Liver (tissue), 9 donors: Measurements from ENCODE around the gene YLPM1. TPM values are rescaled to one million over a fixed set of nuclear protein-coding genes. Genes with fewer than 3 reads are reported as not detected.

ENCODE experiments used
- DNase-seq: peaks from one replicate; pipeline ENCODE4 v3.0.0-alpha.2; 2017; ENCODE audit warnings: low spot score
- H3K27ac ChIP-seq, 2 donors: one replicate each; pipeline ENCODE4 v1.7.0; 2013; ENCODE audit warnings: inconsistent platforms in 2 of 2, low read length in 2 of 2, control low read depth in 1 of 2, low read depth in 1 of 2, mild to moderate bottlenecking in 1 of 2
- H3K27me3 ChIP-seq, 4 donors: one replicate each; pipeline versions ENCODE4 v1.6.1 to v1.7.0; 2013; ENCODE audit warnings: low read length in 3 of 4, inconsistent platforms in 1 of 4, mild to moderate bottlenecking in 1 of 4, moderate library complexity in 1 of 4; ENCODE audit not compliant: control insufficient read depth in 4 of 4, insufficient read depth in 4 of 4
- H3K36me3 ChIP-seq, 4 donors: one replicate each; pipeline versions ENCODE4 v1.6.1 to v1.7.0; 2013; ENCODE audit warnings: low read length in 3 of 4, mild to moderate bottlenecking in 3 of 4, low read depth in 1 of 4, moderate library complexity in 1 of 4; ENCODE audit not compliant: control insufficient read depth in 4 of 4, insufficient read depth in 3 of 4
- H3K4me1 ChIP-seq, 4 donors: one replicate each; pipeline versions ENCODE4 v1.6.1 to v1.7.0; 2013; ENCODE audit warnings: low read length in 3 of 4, mild to moderate bottlenecking in 3 of 4, moderate library complexity in 1 of 4; ENCODE audit not compliant: control insufficient read depth in 4 of 4, insufficient read depth in 4 of 4
- H3K4me3 ChIP-seq, 3 donors: one replicate each; pipeline versions ENCODE4 v1.6.1 to v1.7.0; 2013; ENCODE audit warnings: low read length in 3 of 3, control low read depth in 1 of 3, low read depth in 1 of 3, mild to moderate bottlenecking in 1 of 3
- H3K9ac ChIP-seq, 2 donors: one replicate each; pipeline ENCODE4 v1.7.0; 2013; ENCODE audit warnings: low read length in 2 of 2, mild to moderate bottlenecking in 2 of 2, moderate library complexity in 2 of 2, control low read depth in 1 of 2, low read depth in 1 of 2
- H3K9me3 ChIP-seq, 4 donors: one replicate each; pipeline versions ENCODE4 v1.6.1 to v1.7.0; 2013; ENCODE audit warnings: low read length in 3 of 4; ENCODE audit not compliant: control insufficient read depth in 4 of 4
- EGR1 ChIP-seq, 2 donors: IDR thresholded peaks; 2 replicates each; pipeline ENCODE4 v1.6.1; 2016 to 2018; ENCODE audit warnings: antibody characterized with exemption in 2 of 2, low read depth in 2 of 2
- FOXA1 ChIP-seq: IDR thresholded peaks from 2 replicates; pipeline ENCODE4 v1.6.1; 2016; ENCODE audit warnings: antibody characterized with exemption
- FOXA2 ChIP-seq: IDR thresholded peaks from 2 replicates; pipeline ENCODE4 v1.6.1; 2016; ENCODE audit warnings: antibody characterized with exemption
- GABPA ChIP-seq, 2 donors: IDR thresholded peaks in 1 of 2; conservative IDR thresholded peaks in 1 of 2; 2 replicates each; pipeline ENCODE4 v1.6.1; 2016; ENCODE audit warnings: antibody characterized with exemption in 2 of 2, mild to moderate bottlenecking in 1 of 2, moderate library complexity in 1 of 2
- HNF4G ChIP-seq: IDR thresholded peaks from 2 replicates; pipeline ENCODE4 v1.6.1; 2016; ENCODE audit warnings: antibody characterized with exemption
- JUND ChIP-seq, 2 donors: IDR thresholded peaks; 2 replicates each; pipeline ENCODE4 v1.6.1; 2016; ENCODE audit warnings: antibody characterized with exemption in 2 of 2
- NR2F2 ChIP-seq: IDR thresholded peaks from 2 replicates; pipeline ENCODE4 v1.6.1; 2016; ENCODE audit warnings: antibody characterized with exemption
- RAD21 ChIP-seq, 2 donors: IDR thresholded peaks; 2 replicates each; pipeline ENCODE4 v1.6.1; 2016; ENCODE audit warnings: antibody characterized with exemption in 2 of 2, mild to moderate bottlenecking in 2 of 2
- RXRA ChIP-seq, 2 donors: IDR thresholded peaks; 2 replicates each; pipeline ENCODE4 v1.6.1; 2017 to 2018; ENCODE audit warnings: antibody characterized with exemption in 2 of 2, mild to moderate bottlenecking in 1 of 2
- SP1 ChIP-seq: IDR thresholded peaks from 2 replicates; pipeline ENCODE4 v1.6.1; 2018; ENCODE audit warnings: antibody characterized with exemption, mild to moderate bottlenecking
- TAF1 ChIP-seq: conservative IDR thresholded peaks from 2 replicates; pipeline ENCODE4 v1.6.1; 2016; ENCODE audit warnings: antibody characterized with exemption, mild to moderate bottlenecking
- WGBS: extraction: QIAGEN DNeasy Blood & Tissue Kit; methylation state at CpG from one replicate; pipeline ENCODE4 v1.1.7; 2013; 5-methylcytosine and 5-hydroxymethylcytosine counted together
- polyA plus RNA-seq, 2 donors: library from polyadenylated mRNA; stranded (reverse) in 1 of 2; unstranded in 1 of 2; fragments of 200-250 nt in 1 of 2; fragments of >200 nt in 1 of 2; fragmentation: Nextera tagmentation in 1 of 2; extraction: Ambion mirVana in 1 of 2; gene quantifications; one replicate each; pipeline versions ENCODE4 v1.2.1 to v1.2.3, GENCODE V29; 2013 to 2015
- total RNA-seq, 2 donors: library from RNA; depleted of rRNA; stranded (reverse); fragments of >200 nt; gene quantifications; one replicate each; pipeline ENCODE4 v1.2.3, GENCODE V29; 2014
- TF ChIP-seq, protein P1 (sequence below): IDR thresholded peaks from 2 replicates; pipeline ENCODE4 v1.6.1; 2016; ENCODE audit warnings: antibody characterized with exemption
- TF ChIP-seq, protein P2 (sequence below): IDR thresholded peaks from 2 replicates; pipeline ENCODE4 v1.6.1; 2016; ENCODE audit warnings: antibody characterized with exemption
- TF ChIP-seq, protein P3 (sequence below): fragments of 150-350 bp; IDR thresholded peaks from 2 replicates; pipeline ENCODE4 v1.5.1; 2017; ENCODE audit warnings: improper control_type of control experiment, low read depth, low read length; ENCODE audit not compliant: missing input control
- donor health status: healthy.
- donor health status: healthy.
- donor health status: healthy.
- donor health status: healthy.
- donor health status: healthy.

Gene YLPM1
- total and polyA plus RNA-seq, 4 donors, result 5.9 to 27.3 (median 13.2) TPM

DNA sequence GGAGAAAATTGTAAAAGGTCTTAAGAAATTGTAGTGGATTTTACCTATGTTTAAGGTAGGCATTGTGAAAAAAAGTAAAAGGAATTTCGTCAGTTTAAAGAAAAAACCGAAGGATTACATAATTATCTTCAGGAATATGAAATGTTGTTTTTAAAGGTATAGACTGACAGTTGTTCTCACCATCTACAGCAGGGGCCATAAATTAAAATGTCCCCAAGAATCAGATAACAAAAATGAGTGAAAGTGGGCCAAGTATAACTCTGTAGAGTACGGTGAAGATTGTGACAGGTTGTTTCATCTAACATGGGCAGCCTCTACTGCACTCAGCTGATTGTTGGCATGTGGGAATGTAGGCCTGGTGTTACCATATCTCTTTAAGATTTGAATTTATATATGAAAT, 38.3 kb downstream of the YLPM1 start (continued):
- TF ChIP-seq, protein P1, sequence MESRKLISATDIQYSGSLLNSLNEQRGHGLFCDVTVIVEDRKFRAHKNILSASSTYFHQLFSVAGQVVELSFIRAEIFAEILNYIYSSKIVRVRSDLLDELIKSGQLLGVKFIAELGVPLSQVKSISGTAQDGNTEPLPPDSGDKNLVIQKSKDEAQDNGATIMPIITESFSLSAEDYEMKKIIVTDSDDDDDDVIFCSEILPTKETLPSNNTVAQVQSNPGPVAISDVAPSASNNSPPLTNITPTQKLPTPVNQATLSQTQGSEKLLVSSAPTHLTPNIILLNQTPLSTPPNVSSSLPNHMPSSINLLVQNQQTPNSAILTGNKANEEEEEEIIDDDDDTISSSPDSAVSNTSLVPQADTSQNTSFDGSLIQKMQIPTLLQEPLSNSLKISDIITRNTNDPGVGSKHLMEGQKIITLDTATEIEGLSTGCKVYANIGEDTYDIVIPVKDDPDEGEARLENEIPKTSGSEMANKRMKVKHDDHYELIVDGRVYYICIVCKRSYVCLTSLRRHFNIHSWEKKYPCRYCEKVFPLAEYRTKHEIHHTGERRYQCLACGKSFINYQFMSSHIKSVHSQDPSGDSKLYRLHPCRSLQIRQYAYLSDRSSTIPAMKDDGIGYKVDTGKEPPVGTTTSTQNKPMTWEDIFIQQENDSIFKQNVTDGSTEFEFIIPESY, result no peak
- TF ChIP-seq RAD21 (IDR thresholded peaks at IDR 0.05) (no peak), TAF1 (no peak), GABPA (IDR thresholded peaks at IDR 0.05 in 1 of 2, conservative IDR thresholded peaks at IDR 0.05 in 1 of 2) (no peak)

DNA sequence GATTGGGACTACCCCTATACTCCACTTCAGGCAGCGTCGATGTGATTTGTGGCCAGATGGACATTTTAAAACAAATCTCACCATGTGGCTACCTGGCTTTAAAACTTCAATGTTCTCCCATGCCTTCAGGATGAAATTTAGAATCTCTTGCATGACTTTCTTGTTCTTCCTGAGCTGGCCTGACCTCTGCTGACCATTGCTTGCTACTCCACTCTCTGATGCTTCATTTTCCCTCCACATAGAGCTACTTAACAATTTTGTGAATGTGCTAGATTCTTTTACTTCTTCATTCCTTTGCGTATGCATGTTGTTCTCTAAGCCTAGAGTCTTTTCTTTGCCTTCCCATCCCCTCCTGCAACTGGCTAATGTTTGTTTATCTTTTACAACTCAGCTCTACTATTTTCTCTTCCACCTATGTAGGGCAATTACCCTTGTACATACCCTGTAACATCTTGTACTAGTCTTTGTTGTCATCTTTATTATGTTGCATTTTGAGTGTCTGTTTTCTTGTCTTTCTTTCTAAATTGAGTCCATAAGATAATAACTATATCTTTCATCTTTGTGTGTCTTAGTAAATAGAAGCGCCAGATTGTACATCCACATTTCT, 41.2 kb downstream of the YLPM1 start:
- H3K4me1 ChIP-seq, result peaks cover 3 to 15% (median 11%) of the 10 kb centered on the region in 4 donors
- H3K36me3 ChIP-seq, result peaks cover 4 to 14% (median 6%) of the 10 kb centered on the region in 4 donors
- no peak overlapping the region for H3K9ac ChIP-seq
- TF ChIP-seq NR2F2, result no peak
- no peak for TF ChIP-seq FOXA2
- no peak for TF ChIP-seq TAF1
- TF ChIP-seq, protein P2, sequence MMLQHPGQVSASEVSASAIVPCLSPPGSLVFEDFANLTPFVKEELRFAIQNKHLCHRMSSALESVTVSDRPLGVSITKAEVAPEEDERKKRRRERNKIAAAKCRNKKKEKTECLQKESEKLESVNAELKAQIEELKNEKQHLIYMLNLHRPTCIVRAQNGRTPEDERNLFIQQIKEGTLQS, result no peak
- TF ChIP-seq SP1, result no peak
- TF ChIP-seq RAD21 (IDR thresholded peaks at IDR 0.05), result peak; percentile 77 to 85
- no peak for TF ChIP-seq FOXA1
- TF ChIP-seq JUND (IDR thresholded peaks at IDR 0.05), result no peak
- TF ChIP-seq RXRA (IDR thresholded peaks at IDR 0.05), result no peak
- TF ChIP-seq, protein P3, sequence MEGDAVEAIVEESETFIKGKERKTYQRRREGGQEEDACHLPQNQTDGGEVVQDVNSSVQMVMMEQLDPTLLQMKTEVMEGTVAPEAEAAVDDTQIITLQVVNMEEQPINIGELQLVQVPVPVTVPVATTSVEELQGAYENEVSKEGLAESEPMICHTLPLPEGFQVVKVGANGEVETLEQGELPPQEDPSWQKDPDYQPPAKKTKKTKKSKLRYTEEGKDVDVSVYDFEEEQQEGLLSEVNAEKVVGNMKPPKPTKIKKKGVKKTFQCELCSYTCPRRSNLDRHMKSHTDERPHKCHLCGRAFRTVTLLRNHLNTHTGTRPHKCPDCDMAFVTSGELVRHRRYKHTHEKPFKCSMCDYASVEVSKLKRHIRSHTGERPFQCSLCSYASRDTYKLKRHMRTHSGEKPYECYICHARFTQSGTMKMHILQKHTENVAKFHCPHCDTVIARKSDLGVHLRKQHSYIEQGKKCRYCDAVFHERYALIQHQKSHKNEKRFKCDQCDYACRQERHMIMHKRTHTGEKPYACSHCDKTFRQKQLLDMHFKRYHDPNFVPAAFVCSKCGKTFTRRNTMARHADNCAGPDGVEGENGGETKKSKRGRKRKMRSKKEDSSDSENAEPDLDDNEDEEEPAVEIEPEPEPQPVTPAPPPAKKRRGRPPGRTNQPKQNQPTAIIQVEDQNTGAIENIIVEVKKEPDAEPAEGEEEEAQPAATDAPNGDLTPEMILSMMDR, result peak; percentile 54
- no peak for TF ChIP-seq HNF4G
- TF ChIP-seq, protein P1, result no peak
- TF ChIP-seq EGR1 (IDR thresholded peaks at IDR 0.05; ENCODE audit: low read depth in 2 of 2), result no peak
- no peaks in the 10 kb centered on the region for H3K27me3 ChIP-seq
- no peak overlapping the region for H3K4me3 ChIP-seq
- H3K9me3 ChIP-seq, result no peaks in the 10 kb centered on the region
- no peak for DNase-seq
- no peak overlapping the region for H3K27ac ChIP-seq
- WGBS, result 95% methylated on average over 4 of the region's 4 CpGs
